H1 (cell line): ENCODE data around the gene OR13A1. TPM values are rescaled to one million over a fixed set of nuclear protein-coding genes. Genes with fewer than 3 reads are reported as not detected.

Source experiments
- CTCF ChIA-PET: fragments of 300-600 bp; sonication (Branson Sonifier 250); formaldehyde crosslinking; loops from one replicate; lab custom pipeline; 2021; ENCODE audit not compliant: partially characterized antibody; lab: Charles Lee
- POLR2A ChIA-PET: fragments of 300-600 bp; sonication (Branson Sonifier 250); formaldehyde crosslinking; loops from one replicate; lab custom pipeline; 2021; ENCODE audit warnings: inconsistent platforms; ENCODE audit not compliant: partially characterized antibody; lab: Charles Lee
- DNase-seq, 2 experiments: peaks; one replicate each; pipeline versions ENCODE4 v3.0.0 to v3.0.0-alpha.2; 2010 to 2022; ENCODE audit warnings: low spot score in 2 of 2, low read depth in 1 of 2, mixed read lengths in 1 of 2
- FAIRE-seq: peaks from 2 replicates; lab custom pipeline; 2011; peaks lifted over from hg19 to GRCh38; lab: Jason Lieb, UNC
- H2AFZ ChIP-seq: 2 replicates; pipeline ENCODE4 v1.8.1; 2012; ENCODE audit warnings: low read length, inconsistent platforms
- H2AK5ac ChIP-seq: 2 replicates; pipeline ENCODE4 v1.6.1; 2013; ENCODE audit warnings: low read depth, low read length
- H2BK120ac ChIP-seq: replicated peaks from 2 replicates; pipeline ENCODE3; 2013; ENCODE audit warnings: low read depth, low read length, inconsistent platforms
- H2BK12ac ChIP-seq: 2 replicates; pipeline ENCODE4 v1.6.1; 2013; ENCODE audit warnings: low read depth, low read length
- H2BK15ac ChIP-seq: 2 replicates; pipeline ENCODE4 v1.6.1; 2013; ENCODE audit warnings: low read length
- H2BK20ac ChIP-seq: 2 replicates; pipeline ENCODE4 v1.6.1; 2013; ENCODE audit warnings: low read length
- H2BK5ac ChIP-seq: 2 replicates; pipeline ENCODE4 v1.6.1; 2013; ENCODE audit warnings: low read depth, low read length
- H3K14ac ChIP-seq: 2 replicates; pipeline ENCODE4 v1.6.1; 2013; ENCODE audit warnings: inconsistent platforms; ENCODE audit not compliant: insufficient read length
- H3K18ac ChIP-seq: 2 replicates; pipeline ENCODE4 v1.6.1; 2013; ENCODE audit warnings: low read length; ENCODE audit errors: extremely low read depth
- H3K23ac ChIP-seq: 2 replicates; pipeline ENCODE4 v1.6.1; 2013; ENCODE audit warnings: inconsistent platforms; ENCODE audit not compliant: insufficient read length
- H3K23me2 ChIP-seq: 2 replicates; pipeline ENCODE4 v1.6.1; 2013; ENCODE audit warnings: low read depth, low read length
- H3K27ac ChIP-seq: 2 replicates; pipeline ENCODE4 v1.6.1; 2011; ENCODE audit warnings: low read depth, low read length, inconsistent platforms
- H3K27me3 ChIP-seq, 4 experiments: replicated peaks in 1 of 4; 1 replicate in 1 of 4; 2 replicates in 3 of 4; pipeline versions ENCODE4 v1.6.1 to v1.8.1; 2011 to 2013; ENCODE audit warnings: low read length in 3 of 4, mild to moderate bottlenecking in 3 of 4, inconsistent platforms in 2 of 4, mixed read lengths in 2 of 4, moderate library complexity in 1 of 4; ENCODE audit not compliant: control insufficient read depth in 3 of 4, insufficient read depth in 3 of 4; ENCODE audit errors: extremely low read depth in 1 of 4
- H3K36me3 ChIP-seq, 4 experiments: 2 replicates each; pipeline versions ENCODE4 v1.6.1 to v1.8.1; 2011 to 2013; ENCODE audit warnings: mild to moderate bottlenecking in 4 of 4, low read length in 3 of 4, moderate library complexity in 2 of 4, control low read depth in 1 of 4, inconsistent platforms in 1 of 4; ENCODE audit not compliant: insufficient read depth in 4 of 4, control insufficient read depth in 2 of 4
- H3K4ac ChIP-seq: replicated peaks from 2 replicates; pipeline ENCODE3; 2013; ENCODE audit warnings: low read length, low read depth, mixed read lengths, inconsistent platforms; ENCODE audit not compliant: insufficient read length
- H3K4me1 ChIP-seq, 4 experiments: replicated peaks in 1 of 4; 1 replicate in 1 of 4; 2 replicates in 3 of 4; pipeline versions ENCODE4 v1.6.1 to v1.8.1; 2011 to 2013; ENCODE audit warnings: low read length in 3 of 4, inconsistent platforms in 2 of 4, mixed read lengths in 1 of 4; ENCODE audit not compliant: insufficient read depth in 4 of 4, control insufficient read depth in 3 of 4
- H3K4me2 ChIP-seq, 2 experiments: 2 replicates each; pipeline versions ENCODE4 v1.6.1 to v1.8.1; 2011 to 2013; ENCODE audit warnings: low read depth in 2 of 2, low read length in 2 of 2, control low read depth in 1 of 2, inconsistent platforms in 1 of 2, mild to moderate bottlenecking in 1 of 2; ENCODE audit not compliant: insufficient read depth in 1 of 2
- H3K4me3 ChIP-seq, 4 experiments: fragments of 200-600, 300-600 bp in 1 of 4; sonication (generic), shearing (Covaris generic), sonication (Bioruptor Twin) in 1 of 4; 2 replicates each; pipeline versions ENCODE4 v1.5.1 to v1.8.1; 2011 to 2016; ENCODE audit warnings: low read length in 4 of 4, low read depth in 3 of 4, control low read depth in 2 of 4, inconsistent platforms in 2 of 4, mild to moderate bottlenecking in 2 of 4, mixed read lengths in 1 of 4, moderate library complexity in 1 of 4; ENCODE audit not compliant: insufficient read depth in 2 of 4; ENCODE audit errors: extremely low read depth in 1 of 4
- H3K56ac ChIP-seq: replicated peaks from 2 replicates; pipeline ENCODE3; 2013; ENCODE audit warnings: low read depth, mild to moderate bottlenecking, mixed read lengths, low read length, inconsistent platforms; ENCODE audit not compliant: insufficient read length
- H3K79me1 ChIP-seq: 2 replicates; pipeline ENCODE4 v1.6.1; 2013; ENCODE audit warnings: low read depth, low read length, control low read depth
- H3K79me2 ChIP-seq, 2 experiments: 2 replicates each; pipeline versions ENCODE4 v1.6.1 to v1.8.1; 2012 to 2013; ENCODE audit warnings: low read length in 2 of 2, mild to moderate bottlenecking in 2 of 2, inconsistent platforms in 1 of 2; ENCODE audit not compliant: insufficient read depth in 2 of 2, control insufficient read depth in 1 of 2
- H3K9ac ChIP-seq, 4 experiments: replicated peaks in 1 of 4; 1 replicate in 1 of 4; 2 replicates in 3 of 4; pipeline versions ENCODE4 v1.6.1 to v1.8.1; 2011 to 2013; ENCODE audit warnings: low read depth in 3 of 4, low read length in 3 of 4, control low read depth in 2 of 4, mild to moderate bottlenecking in 2 of 4, moderate library complexity in 2 of 4, inconsistent platforms in 1 of 4; ENCODE audit errors: extremely low read depth in 1 of 4
- H3K9me3 ChIP-seq, 2 experiments: 2 replicates each; pipeline versions ENCODE4 v1.6.1 to v1.8.1; 2012 to 2013; ENCODE audit warnings: mild to moderate bottlenecking in 2 of 2, moderate library complexity in 2 of 2, control low read depth in 1 of 2, inconsistent platforms in 1 of 2, low read depth in 1 of 2, low read length in 1 of 2, mixed read lengths in 1 of 2; ENCODE audit not compliant: insufficient read depth in 2 of 2
- H4K20me1 ChIP-seq, 2 experiments: replicated peaks in 1 of 2; 2 replicates each; pipeline versions ENCODE3 to v1.8.1; 2011 to 2013; ENCODE audit warnings: inconsistent platforms in 2 of 2, low read length in 2 of 2, mild to moderate bottlenecking in 1 of 2; ENCODE audit not compliant: insufficient read depth in 2 of 2, control insufficient read depth in 1 of 2
- H4K5ac ChIP-seq: 2 replicates; pipeline ENCODE4 v1.6.1; 2013; ENCODE audit warnings: low read length, low read depth, mixed read lengths, inconsistent platforms; ENCODE audit not compliant: insufficient read length
- H4K8ac ChIP-seq: 2 replicates; pipeline ENCODE4 v1.8.0; 2013; ENCODE audit warnings: mild to moderate bottlenecking, moderate library complexity, low read length, inconsistent platforms; ENCODE audit not compliant: insufficient read depth; ENCODE audit errors: extremely low read depth
- H4K91ac ChIP-seq: replicated peaks from 2 replicates; pipeline ENCODE3; 2013; ENCODE audit warnings: low read length, mixed read lengths, inconsistent platforms; ENCODE audit not compliant: insufficient read length
- ATF3 ChIP-seq: IDR thresholded peaks from 2 replicates; pipeline ENCODE4 v1.6.1; 2011; ENCODE audit warnings: low read depth, mild to moderate bottlenecking, low read length; ENCODE audit not compliant: insufficient read depth
- CEBPB ChIP-seq: IDR thresholded peaks from 2 replicates; pipeline ENCODE4 v1.6.1; 2012; ENCODE audit warnings: low read depth, low read length
- FOSL1 ChIP-seq: IDR thresholded peaks from 2 replicates; pipeline ENCODE4 v1.6.1; 2011; ENCODE audit warnings: mild to moderate bottlenecking, low read depth, low read length, moderate library complexity; ENCODE audit not compliant: insufficient read depth
- HDAC6 ChIP-seq: IDR thresholded peaks from one replicate; pipeline ENCODE4 v1.7.1; 2012; ENCODE audit warnings: low read depth, mild to moderate bottlenecking, inconsistent platforms, low read length, moderate library complexity
- JUN ChIP-seq: IDR thresholded peaks from 2 replicates; pipeline ENCODE4 v1.6.1; 2011; ENCODE audit warnings: low read depth, mild to moderate bottlenecking, improper control_type of control experiment, low read length
- JUND ChIP-seq: IDR thresholded peaks from 2 replicates; pipeline ENCODE4 v1.6.1; 2011; ENCODE audit warnings: mild to moderate bottlenecking, improper control_type of control experiment, low read length
- NRF1 ChIP-seq: IDR thresholded peaks from 2 replicates; pipeline ENCODE4 v1.6.1; 2011; ENCODE audit warnings: mild to moderate bottlenecking, low read depth, low read length, improper control_type of control experiment
- POLR2AphosphoS5 ChIP-seq: IDR thresholded peaks from 2 replicates; pipeline ENCODE4 v1.6.1; 2011; ENCODE audit warnings: low read depth, low read length
- POU5F1 ChIP-seq: IDR thresholded peaks from 2 replicates; pipeline ENCODE4 v1.6.1; 2011; ENCODE audit warnings: low read depth, mild to moderate bottlenecking, low read length, moderate library complexity
- RXRA ChIP-seq: IDR thresholded peaks from 2 replicates; pipeline ENCODE4 v1.6.1; 2011; ENCODE audit warnings: low read depth, mild to moderate bottlenecking, low read length, moderate library complexity; ENCODE audit not compliant: insufficient read depth
- SAP30 ChIP-seq: fragments of 300-600 bp; sonication (generic); IDR thresholded peaks from 2 replicates; pipeline ENCODE4 v1.7.1; 2012; ENCODE audit warnings: low read length, moderate library complexity, mild to moderate bottlenecking, inconsistent platforms; ENCODE audit not compliant: insufficient read depth, insufficient replicate concordance
- SIRT6 ChIP-seq: IDR thresholded peaks from one replicate; pipeline ENCODE4 v1.7.1; 2012; ENCODE audit warnings: low read length, inconsistent platforms
- SP2 ChIP-seq: IDR thresholded peaks from 2 replicates; pipeline ENCODE4 v1.6.1; 2012; ENCODE audit warnings: mild to moderate bottlenecking, low read length, inconsistent platforms
- SP4 ChIP-seq: IDR thresholded peaks from 2 replicates; pipeline ENCODE4 v1.6.1; 2012; ENCODE audit warnings: low read length, inconsistent platforms
- SRF ChIP-seq: IDR thresholded peaks from 2 replicates; pipeline ENCODE4 v1.6.1; 2011; ENCODE audit warnings: mild to moderate bottlenecking, low read depth, low read length, moderate library complexity
- TAF7 ChIP-seq: optimal IDR thresholded peaks from 2 replicates; pipeline ENCODE3; 2011; ENCODE audit warnings: low read depth, mild to moderate bottlenecking, inconsistent platforms, low read length, moderate library complexity, borderline replicate concordance
- WGBS, 2 experiments: shearing (Covaris generic) in 1 of 2; methylation state at CpG; one replicate each; pipeline versions ENCODE4 v1.1.6 to v1.1.7; 2013 to 2015; ENCODE audit warnings: low lambda C conversion rate in 2 of 2, mixed read lengths in 2 of 2, inconsistent platforms in 1 of 2, low coverage in 1 of 2, missing lambda C conversion rate in 1 of 2; ENCODE audit not compliant: insufficient replicate concordance in 2 of 2, insufficient coverage in 1 of 2, insufficient read length in 1 of 2; ENCODE audit errors: extremely low coverage in 1 of 2, missing lambda C conversion rate in 1 of 2; 5-methylcytosine and 5-hydroxymethylcytosine counted together
- polyA plus RNA-seq, 7 experiments: library from polyadenylated mRNA; depleted of rRNA in 3 of 7; stranded (reverse) in 5 of 7; unstranded in 2 of 7; fragments of >200 nt in 5 of 7; fragments of 200-250 nt in 2 of 7; gene quantifications; 1 replicate in 5 of 7; 2 replicates in 1 of 7; 4 replicates in 1 of 7; pipeline versions ENCODE4 v1.2.1 to v1.2.3, GENCODE V29; 2011 to 2013; ENCODE audit warnings: missing spikeins in 2 of 7, mixed read lengths in 2 of 7
- total RNA-seq: library from RNA; stranded (reverse); fragmentation: NEBNext Ultra II Directional; extraction: Animal tissue kit (Norgen Biotek cat#: 25700); gene quantifications from 2 replicates; pipeline ENCODE4 v1.2.1, GENCODE V29; 2021

Gene OR13A1
- total and polyA plus RNA-seq, 2 of the 8 experiments (the other 6 are each of a cell fraction or from before 2014, with no cell fraction given) = 0.53 TPM; not detected in 1

GRCh38 chr10:45319702-45320101 lies 4.3 kb upstream of the OR13A1 start:
- Histone ChIP-seq H3K4me2 (no peak overlapping the region), H3K36me3 (no peaks in the 10 kb centered on the region), H3K18ac (no peak overlapping the region), H3K14ac (no peak overlapping the region), H3K79me1 (no peaks in the 10 kb centered on the region), H2BK20ac (no peak overlapping the region), H3K4me1 (no peaks in the 10 kb centered on the region), H3K9ac (no peak overlapping the region), H3K9me3 (no peaks in the 10 kb centered on the region; a peak in 2 of 4 replicates), H3K27ac (no peak overlapping the region), H4K8ac (no peak overlapping the region), H2BK5ac (no peak overlapping the region), H2AFZ (no peak overlapping the region), H2BK12ac (no peak overlapping the region), H2BK120ac (no peak overlapping the region), H3K23ac (no peak overlapping the region), H2AK5ac (no peak overlapping the region), H3K4me3 (no peak overlapping the region), H4K5ac (no peak overlapping the region), H3K27me3 (no peaks in the 10 kb centered on the region), H2BK15ac (no peak overlapping the region), H3K23me2 (no peaks in the 10 kb centered on the region), H4K20me1 (no peaks in the 10 kb centered on the region), H3K56ac (no peak overlapping the region), H3K4ac (no peak overlapping the region), H4K91ac (no peak overlapping the region), H3K79me2 (no peaks in the 10 kb centered on the region)
- FAIRE-seq = no peak
- ChIA-PET POLR2A (no interaction called here), CTCF (no interaction called here)
- no peak for DNase-seq
- 88% methylated on average over 2 of the region's 2 CpGs; no CpG with 5 or more reads in 1 of the 2 experiments for WGBS, 2 experiments
- TF ChIP-seq FOSL1 (no peak), SP4 (no peak), HDAC6 (no peak), JUND (no peak), SIRT6 (no peak), JUN (no peak), POU5F1 (no peak), SRF (no peak), ATF3 (no peak), RXRA (no peak), SAP30 (no peak), NRF1 (no peak), CEBPB (no peak), TAF7 (no peak), POLR2AphosphoS5 (no peak), SP2 (no peak)
